ENCODE measurements around the gene NOVA2. TPM values are rescaled to one million over a fixed set of nuclear protein-coding genes. Genes with fewer than 3 reads are reported as not detected.
A peak's percentile ranks its signal among the peaks of the same experiment; 100 is the strongest.

The NOVA2 gene
- total and polyA plus RNA-seq, 2 donors (not counting 3 experiments of a cell fraction or from before 2014, with no cell fraction given): 5.6 to 34.2 TPM

GRCh38 chr19:45952686-45953505, 20.8 kb downstream of the NOVA2 start:
- Histone ChIP-seq H3K27ac (ENCODE audit: insufficient read depth, low read depth, low read length) (no peak overlapping the region), H3K9me3 (replicated peaks; ENCODE audit: control insufficient read depth, insufficient read depth, low read length) (no peaks in the 10 kb centered on the region), H3K36me3 (ENCODE audit: control insufficient read depth in 2 of 2, extremely low read depth in 1 of 2, insufficient read depth in 2 of 2, low read length in 2 of 2) (peaks cover 0 to 18% of the 10 kb centered on the region in 2 experiments), H3K9me1 (replicated peaks; ENCODE audit: control insufficient read depth, extremely low read depth, insufficient read depth, low read length) (no peaks in the 10 kb centered on the region), H3K4me2 (ENCODE audit: insufficient read depth, low read length) (no peak overlapping the region), H3K27me3 (ENCODE audit: control insufficient read depth in 2 of 2, insufficient read depth in 2 of 2, low read length in 2 of 2) (no peaks in the 10 kb centered on the region), H3K4me3 (replicated peaks in 1 of 3; ENCODE audit: insufficient read depth in 1 of 3, low read depth in 1 of 3, low read length in 3 of 3) (no peak overlapping the region), H2AFZ (ENCODE audit: low read depth, low read length) (no peak overlapping the region), H3K4me1 (ENCODE audit: control insufficient read depth, extremely low read depth, insufficient read depth, low read length) (peaks cover 28% of the 10 kb centered on the region), H3K79me2 (ENCODE audit: control insufficient read depth, insufficient read depth, low read length) (no peaks in the 10 kb centered on the region), H4K20me1 (replicated peaks; ENCODE audit: control insufficient read depth, extremely low read depth, insufficient read depth, low read length) (no peaks in the 10 kb centered on the region), H3K9ac (replicated peaks; ENCODE audit: extremely low read depth, insufficient read depth, low read length) (no peak overlapping the region)
- no TSS peak for BruUV-seq (replicated peaks)
- DNase-seq (ENCODE audit: low read depth, low spot score) (no peak), FAIRE-seq (peak; percentile 21)
- intact Hi-C loops (cut with micrococcal nuclease) (no loop called here), dilution Hi-C loops (cut with MboI; ENCODE audit: extremely low pct_ligation_motif_present, low sequenced_read_pairs) (no loop called here)
- ChIA-PET CTCF (interaction anchor here (1.0 to 1.3 kb wide), 2 partner anchors 57 to 237 kb away, joined by 3 read pairs; no protein-coding TSS in a partner anchor), POLR2A (no interaction called here)
- TF ChIP-seq MYC (IDR thresholded peaks at IDR 0.05; ENCODE audit: low read depth, low read length) (no peak), MAX (IDR thresholded peaks at IDR 0.05; ENCODE audit: insufficient read depth, insufficient read length) (no peak), CTCF (IDR thresholded peaks at IDR 0.05; ENCODE audit: extremely low read depth in 1 of 2, insufficient read depth in 1 of 2, low read depth in 1 of 2, low read length in 2 of 2) (no peak), EZH2 (IDR thresholded peaks at IDR 0.05; ENCODE audit: borderline replicate concordance, low read depth, low read length, severe bottlenecking) (no peak)
